Measurements from ENCODE around the gene CACNA2D3. TPM values are rescaled to one million over a fixed set of nuclear protein-coding genes. Genes with fewer than 3 reads are reported as not detected.

Gene CACNA2D3
- total and polyA plus RNA-seq, 4 donors: 0.06 to 0.37 (median 0.08) TPM; not detected in 1

DNA sequence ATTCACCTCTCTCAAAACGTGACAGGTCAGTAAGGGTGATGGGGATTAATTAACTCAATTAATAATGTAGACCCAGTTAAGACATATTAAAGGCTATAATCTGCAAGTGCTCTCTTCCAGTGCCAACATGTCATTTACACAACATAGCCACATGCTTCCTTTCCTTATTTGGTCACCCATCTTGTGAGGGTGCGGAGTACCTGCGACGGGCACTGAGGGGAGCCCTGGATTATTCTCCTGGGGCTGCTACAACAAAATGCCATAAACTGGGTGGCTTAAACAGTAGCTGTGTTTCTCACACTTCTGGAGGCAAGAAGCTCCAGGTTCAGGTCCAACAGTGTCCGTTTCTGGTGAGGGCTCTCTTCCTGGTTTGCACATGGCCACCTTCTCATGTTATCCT is 962.9 kb downstream of the CACNA2D3 start:
- peaks cover 0 to 10% (median 1%) of the 10 kb centered on the region in 4 donors for H3K27me3 ChIP-seq (ENCODE audit: control insufficient read depth in 4 of 4, insufficient read depth in 4 of 4, low read length in 3 of 4)
- H3K4me3 ChIP-seq (ENCODE audit: low read depth in 1 of 3, low read length in 3 of 3): no peak overlapping the region
- H3K27ac ChIP-seq (ENCODE audit: low read depth in 1 of 2, low read length in 2 of 2): no peak overlapping the region
- no peak for DNase-seq (ENCODE audit: low spot score)
- TF ChIP-seq RAD21 (IDR thresholded peaks at IDR 0.05): no peak
- TF ChIP-seq, protein P1, sequence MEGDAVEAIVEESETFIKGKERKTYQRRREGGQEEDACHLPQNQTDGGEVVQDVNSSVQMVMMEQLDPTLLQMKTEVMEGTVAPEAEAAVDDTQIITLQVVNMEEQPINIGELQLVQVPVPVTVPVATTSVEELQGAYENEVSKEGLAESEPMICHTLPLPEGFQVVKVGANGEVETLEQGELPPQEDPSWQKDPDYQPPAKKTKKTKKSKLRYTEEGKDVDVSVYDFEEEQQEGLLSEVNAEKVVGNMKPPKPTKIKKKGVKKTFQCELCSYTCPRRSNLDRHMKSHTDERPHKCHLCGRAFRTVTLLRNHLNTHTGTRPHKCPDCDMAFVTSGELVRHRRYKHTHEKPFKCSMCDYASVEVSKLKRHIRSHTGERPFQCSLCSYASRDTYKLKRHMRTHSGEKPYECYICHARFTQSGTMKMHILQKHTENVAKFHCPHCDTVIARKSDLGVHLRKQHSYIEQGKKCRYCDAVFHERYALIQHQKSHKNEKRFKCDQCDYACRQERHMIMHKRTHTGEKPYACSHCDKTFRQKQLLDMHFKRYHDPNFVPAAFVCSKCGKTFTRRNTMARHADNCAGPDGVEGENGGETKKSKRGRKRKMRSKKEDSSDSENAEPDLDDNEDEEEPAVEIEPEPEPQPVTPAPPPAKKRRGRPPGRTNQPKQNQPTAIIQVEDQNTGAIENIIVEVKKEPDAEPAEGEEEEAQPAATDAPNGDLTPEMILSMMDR (IDR thresholded peaks at IDR 0.05; ENCODE audit: low read depth, low read length, missing input control): no peak
- TF ChIP-seq FOXA2 (IDR thresholded peaks at IDR 0.05): no peak
- TF ChIP-seq, protein P2, sequence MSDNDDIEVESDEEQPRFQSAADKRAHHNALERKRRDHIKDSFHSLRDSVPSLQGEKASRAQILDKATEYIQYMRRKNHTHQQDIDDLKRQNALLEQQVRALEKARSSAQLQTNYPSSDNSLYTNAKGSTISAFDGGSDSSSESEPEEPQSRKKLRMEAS (IDR thresholded peaks at IDR 0.05): no peak
- TF ChIP-seq, protein P3, sequence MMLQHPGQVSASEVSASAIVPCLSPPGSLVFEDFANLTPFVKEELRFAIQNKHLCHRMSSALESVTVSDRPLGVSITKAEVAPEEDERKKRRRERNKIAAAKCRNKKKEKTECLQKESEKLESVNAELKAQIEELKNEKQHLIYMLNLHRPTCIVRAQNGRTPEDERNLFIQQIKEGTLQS (IDR thresholded peaks at IDR 0.05): no peak
- TF ChIP-seq RXRA (IDR thresholded peaks at IDR 0.05): no peak
- TF ChIP-seq FOXA1 (IDR thresholded peaks at IDR 0.05): no peak
- no peak for TF ChIP-seq HNF4A (conservative IDR thresholded peaks at IDR 0.05)
- no peak for TF ChIP-seq SP1 (IDR thresholded peaks at IDR 0.05)
- no peak for TF ChIP-seq GABPA (IDR thresholded peaks at IDR 0.05 in 1 of 2, conservative IDR thresholded peaks at IDR 0.05 in 1 of 2)
- TF ChIP-seq YY1 (IDR thresholded peaks at IDR 0.05): no peak
- TF ChIP-seq HNF4G (IDR thresholded peaks at IDR 0.05): no peak
- TF ChIP-seq TAF1 (conservative IDR thresholded peaks at IDR 0.05): no peak
- TF ChIP-seq, protein P4, sequence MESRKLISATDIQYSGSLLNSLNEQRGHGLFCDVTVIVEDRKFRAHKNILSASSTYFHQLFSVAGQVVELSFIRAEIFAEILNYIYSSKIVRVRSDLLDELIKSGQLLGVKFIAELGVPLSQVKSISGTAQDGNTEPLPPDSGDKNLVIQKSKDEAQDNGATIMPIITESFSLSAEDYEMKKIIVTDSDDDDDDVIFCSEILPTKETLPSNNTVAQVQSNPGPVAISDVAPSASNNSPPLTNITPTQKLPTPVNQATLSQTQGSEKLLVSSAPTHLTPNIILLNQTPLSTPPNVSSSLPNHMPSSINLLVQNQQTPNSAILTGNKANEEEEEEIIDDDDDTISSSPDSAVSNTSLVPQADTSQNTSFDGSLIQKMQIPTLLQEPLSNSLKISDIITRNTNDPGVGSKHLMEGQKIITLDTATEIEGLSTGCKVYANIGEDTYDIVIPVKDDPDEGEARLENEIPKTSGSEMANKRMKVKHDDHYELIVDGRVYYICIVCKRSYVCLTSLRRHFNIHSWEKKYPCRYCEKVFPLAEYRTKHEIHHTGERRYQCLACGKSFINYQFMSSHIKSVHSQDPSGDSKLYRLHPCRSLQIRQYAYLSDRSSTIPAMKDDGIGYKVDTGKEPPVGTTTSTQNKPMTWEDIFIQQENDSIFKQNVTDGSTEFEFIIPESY (IDR thresholded peaks at IDR 0.05): no peak
- TF ChIP-seq JUND (IDR thresholded peaks at IDR 0.05): no peak
- no peak for TF ChIP-seq EGR1 (IDR thresholded peaks at IDR 0.05; ENCODE audit: low read depth in 2 of 2)
- TF ChIP-seq, protein P5, sequence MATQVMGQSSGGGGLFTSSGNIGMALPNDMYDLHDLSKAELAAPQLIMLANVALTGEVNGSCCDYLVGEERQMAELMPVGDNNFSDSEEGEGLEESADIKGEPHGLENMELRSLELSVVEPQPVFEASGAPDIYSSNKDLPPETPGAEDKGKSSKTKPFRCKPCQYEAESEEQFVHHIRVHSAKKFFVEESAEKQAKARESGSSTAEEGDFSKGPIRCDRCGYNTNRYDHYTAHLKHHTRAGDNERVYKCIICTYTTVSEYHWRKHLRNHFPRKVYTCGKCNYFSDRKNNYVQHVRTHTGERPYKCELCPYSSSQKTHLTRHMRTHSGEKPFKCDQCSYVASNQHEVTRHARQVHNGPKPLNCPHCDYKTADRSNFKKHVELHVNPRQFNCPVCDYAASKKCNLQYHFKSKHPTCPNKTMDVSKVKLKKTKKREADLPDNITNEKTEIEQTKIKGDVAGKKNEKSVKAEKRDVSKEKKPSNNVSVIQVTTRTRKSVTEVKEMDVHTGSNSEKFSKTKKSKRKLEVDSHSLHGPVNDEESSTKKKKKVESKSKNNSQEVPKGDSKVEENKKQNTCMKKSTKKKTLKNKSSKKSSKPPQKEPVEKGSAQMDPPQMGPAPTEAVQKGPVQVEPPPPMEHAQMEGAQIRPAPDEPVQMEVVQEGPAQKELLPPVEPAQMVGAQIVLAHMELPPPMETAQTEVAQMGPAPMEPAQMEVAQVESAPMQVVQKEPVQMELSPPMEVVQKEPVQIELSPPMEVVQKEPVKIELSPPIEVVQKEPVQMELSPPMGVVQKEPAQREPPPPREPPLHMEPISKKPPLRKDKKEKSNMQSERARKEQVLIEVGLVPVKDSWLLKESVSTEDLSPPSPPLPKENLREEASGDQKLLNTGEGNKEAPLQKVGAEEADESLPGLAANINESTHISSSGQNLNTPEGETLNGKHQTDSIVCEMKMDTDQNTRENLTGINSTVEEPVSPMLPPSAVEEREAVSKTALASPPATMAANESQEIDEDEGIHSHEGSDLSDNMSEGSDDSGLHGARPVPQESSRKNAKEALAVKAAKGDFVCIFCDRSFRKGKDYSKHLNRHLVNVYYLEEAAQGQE (IDR thresholded peaks at IDR 0.05): no peak
- no peak for TF ChIP-seq NR2F2 (IDR thresholded peaks at IDR 0.05)
- H3K36me3 ChIP-seq (ENCODE audit: control insufficient read depth in 4 of 4, insufficient read depth in 3 of 4, low read depth in 1 of 4, low read length in 3 of 4): no peaks in the 10 kb centered on the region
- H3K4me1 ChIP-seq (ENCODE audit: control insufficient read depth in 4 of 4, insufficient read depth in 4 of 4, low read length in 3 of 4): no peaks in the 10 kb centered on the region
- no peaks in the 10 kb centered on the region for H3K9me3 ChIP-seq (ENCODE audit: control insufficient read depth in 4 of 4, low read length in 3 of 4)
- WGBS: 70% methylated on average over 5 of the region's 5 CpGs
- H3K9ac ChIP-seq (ENCODE audit: low read depth in 1 of 2, low read length in 2 of 2): no peak overlapping the region
